Panc1 (cell line): ENCODE results near the gene MAML3.

ENCODE experiments used
- CTCF ChIP-seq: fragments of 450-650 bp; IDR thresholded peaks from 2 replicates; pipeline ENCODE4 v1.5.1; 2017; ENCODE audit warnings: mild to moderate bottlenecking
- POLR2AphosphoS5 ChIP-seq: IDR thresholded peaks from 2 replicates; pipeline ENCODE4 v1.6.1; 2012; ENCODE audit warnings: mild to moderate bottlenecking, low read depth, low read length, moderate library complexity
- REST ChIP-seq, 2 experiments: IDR thresholded peaks; 2 replicates each; pipeline ENCODE4 v1.6.1; 2011 to 2012; ENCODE audit warnings: low read depth in 2 of 2, control low read depth in 1 of 2, low read length in 1 of 2, mild to moderate bottlenecking in 1 of 2, moderate library complexity in 1 of 2; ENCODE audit not compliant: insufficient read depth in 1 of 2
- TCF7L2 ChIP-seq: IDR thresholded peaks from 2 replicates; pipeline ENCODE4 v1.6.1; 2011; ENCODE audit warnings: mild to moderate bottlenecking, low read depth, low read length, inconsistent platforms

- TF ChIP-seq CTCF (no peak), POLR2AphosphoS5 (no peak), REST (IDR thresholded peaks at IDR 0.05; ENCODE audit: insufficient read depth in 1 of 2, low read depth in 2 of 2, low read length in 1 of 2) (no peak), TCF7L2 (no peak)
Observed at GRCh38 chr4:140091305-140091704, 62.7 kb downstream of the MAML3 start.
